Endothelial cell of umbilical vein (primary cell): Measurements from ENCODE around the gene PRDM1. TPM values are rescaled to one million over a fixed set of nuclear protein-coding genes. Genes with fewer than 3 reads are reported as not detected.

Experiments
- BruUV-seq: library from RNA; stranded (reverse); fragments of 400-500 nt; replicated peaks from 2 replicates; lab custom pipeline; 2021; lab: Mats Ljungman, UMichigan
- CTCF ChIA-PET: fragments of 300-600, 350-600 bp; sonication (Branson Sonifier 250); formaldehyde crosslinking; loops from one replicate; lab custom pipeline; 2021; ENCODE audit warnings: antibody characterized with exemption, inconsistent platforms; lab: Charles Lee
- POLR2A ChIA-PET: fragments of 300-600, 350-600 bp; sonication (Branson Sonifier 250); formaldehyde crosslinking; loops from one replicate; lab custom pipeline; 2021; ENCODE audit warnings: antibody characterized with exemption, inconsistent platforms; lab: Charles Lee
- DNase-seq: peaks from one replicate; pipeline ENCODE4 v3.0.0-alpha.2; 2011; ENCODE audit warnings: low read depth, low spot score
- FAIRE-seq: peaks from 2 replicates; lab custom pipeline; 2011; peaks lifted over from hg19 to GRCh38; lab: Jason Lieb, UNC
- H2AFZ ChIP-seq: 2 replicates; pipeline ENCODE4 v1.6.0; 2012; ENCODE audit warnings: low read depth, low read length, control low read depth, inconsistent platforms
- H3K27ac ChIP-seq: 2 replicates; pipeline ENCODE4 v1.5.1; 2011; ENCODE audit warnings: low read depth, mild to moderate bottlenecking, control low read depth, low read length, moderate library complexity; ENCODE audit not compliant: insufficient read depth
- H3K27me3 ChIP-seq, 2 experiments: 2 replicates each; pipeline versions ENCODE4 v1.6.0 to v1.6.1; 2011; ENCODE audit warnings: low read length in 2 of 2, mixed read lengths in 1 of 2; ENCODE audit not compliant: control insufficient read depth in 2 of 2, insufficient read depth in 2 of 2
- H3K36me3 ChIP-seq, 2 experiments: 2 replicates in 1 of 2; 3 replicates in 1 of 2; pipeline ENCODE4 v1.5.1; 2011; ENCODE audit warnings: low read length in 2 of 2, mild to moderate bottlenecking in 1 of 2, moderate library complexity in 1 of 2; ENCODE audit not compliant: control insufficient read depth in 2 of 2, insufficient read depth in 2 of 2; ENCODE audit errors: extremely low read depth in 1 of 2
- H3K4me1 ChIP-seq: 3 replicates; pipeline ENCODE4 v1.5.1; 2011; ENCODE audit warnings: mild to moderate bottlenecking, low read length; ENCODE audit not compliant: control insufficient read depth, insufficient read depth; ENCODE audit errors: extremely low read depth
- H3K4me2 ChIP-seq: 2 replicates; pipeline ENCODE4 v1.6.1; 2011; ENCODE audit warnings: low read length, control low read depth, mixed read lengths; ENCODE audit not compliant: insufficient read depth
- H3K4me3 ChIP-seq, 3 experiments: fragments of 200-600 bp in 1 of 3; sonication (generic), shearing (Covaris generic) in 1 of 3; replicated peaks in 1 of 3; 2 replicates each; pipeline ENCODE4 v1.5.1; 2011 to 2016; ENCODE audit warnings: control low read depth in 3 of 3, low read length in 3 of 3, mild to moderate bottlenecking in 2 of 3, inconsistent platforms in 1 of 3, low read depth in 1 of 3, moderate library complexity in 1 of 3; ENCODE audit not compliant: insufficient read depth in 1 of 3
- H3K79me2 ChIP-seq: 2 replicates; pipeline ENCODE4 v1.6.0; 2012; ENCODE audit warnings: low read length, inconsistent platforms; ENCODE audit not compliant: control insufficient read depth, insufficient read depth
- H3K9ac ChIP-seq: replicated peaks from 2 replicates; pipeline ENCODE3; 2011; ENCODE audit warnings: low read length, control low read depth; ENCODE audit not compliant: insufficient read depth; ENCODE audit errors: extremely low read depth
- H3K9me1 ChIP-seq: replicated peaks from 3 replicates; pipeline ENCODE4 v1.6.0; 2011; ENCODE audit warnings: mild to moderate bottlenecking, low read length; ENCODE audit not compliant: control insufficient read depth, insufficient read depth; ENCODE audit errors: extremely low read depth
- H3K9me3 ChIP-seq: replicated peaks from 2 replicates; pipeline ENCODE4 v1.5.1; 2012; ENCODE audit warnings: low read length, inconsistent platforms; ENCODE audit not compliant: control insufficient read depth, insufficient read depth
- H4K20me1 ChIP-seq: replicated peaks from 2 replicates; pipeline ENCODE3; 2011; ENCODE audit warnings: mild to moderate bottlenecking, low read length; ENCODE audit not compliant: control insufficient read depth, insufficient read depth; ENCODE audit errors: extremely low read depth
- EZH2 ChIP-seq: IDR thresholded peaks from 2 replicates; pipeline ENCODE4 v1.6.1; 2012; ENCODE audit warnings: borderline replicate concordance, low read depth, mild to moderate bottlenecking, moderate library complexity, low read length, inconsistent platforms; ENCODE audit not compliant: severe bottlenecking
- FOS ChIP-seq: IDR thresholded peaks from 2 replicates; pipeline ENCODE4 v1.6.1; 2011; ENCODE audit warnings: mild to moderate bottlenecking, low read length, moderate library complexity, borderline replicate concordance; ENCODE audit not compliant: insufficient read depth
- GATA2 ChIP-seq: IDR thresholded peaks from 2 replicates; pipeline ENCODE4 v1.7.0; 2011; ENCODE audit warnings: low read depth, mild to moderate bottlenecking, moderate library complexity, mixed read lengths, low read length; ENCODE audit not compliant: insufficient read length, insufficient read depth
- JUN ChIP-seq: IDR thresholded peaks from 2 replicates; pipeline ENCODE4 v1.6.1; 2011; ENCODE audit warnings: borderline replicate concordance, low read depth; ENCODE audit not compliant: insufficient read length, insufficient read depth
- MYC ChIP-seq: IDR thresholded peaks from one replicate; pipeline ENCODE4 v1.6.1; 2011; ENCODE audit warnings: mild to moderate bottlenecking, low read depth, low read length
- POLR2A ChIP-seq: IDR thresholded peaks from 2 replicates; pipeline ENCODE4 v1.6.1; 2012; ENCODE audit warnings: low read depth, mild to moderate bottlenecking, control low read depth, low read length
- POLR2AphosphoS5 ChIP-seq: IDR thresholded peaks from 2 replicates; pipeline ENCODE4 v1.6.1; 2012; ENCODE audit warnings: low read depth, mild to moderate bottlenecking, control low read depth, low read length, moderate library complexity; ENCODE audit not compliant: insufficient read depth
- dilution Hi-C: fragments of 300-500 bp; cut with MboI; formaldehyde crosslinking; loops from one replicate; pipeline ENCODE4 v1.15.0; 2019; ENCODE audit warnings: low sequenced_read_pairs; ENCODE audit not compliant: extremely low pct_ligation_motif_present
- intact Hi-C: fragments of 100-400 bp; cut with micrococcal nuclease; formaldehyde crosslinking; loops from one replicate; pipeline ENCODE4 v1.10.0; 2022
- polyA plus RNA-seq, 4 experiments: library from polyadenylated mRNA; depleted of rRNA in 3 of 4; stranded (reverse) in 3 of 4; unstranded in 1 of 4; fragments of >200 nt; gene quantifications; 2 replicates each; pipeline versions ENCODE4 v1.2.1 to v1.2.3, GENCODE V29; 2011 to 2012; ENCODE audit warnings: missing spikeins in 1 of 4
- total RNA-seq: library from RNA; stranded (reverse); gene quantifications from 2 replicates; pipeline ENCODE4 v1.2.3, GENCODE V29; 2021
- TF ChIP-seq, protein P1 (sequence below), 2 donors: IDR thresholded peaks; 1 replicate in 1 of 2; 2 replicates in 1 of 2; pipeline ENCODE4 v1.5.1; 2011; ENCODE audit warnings: low read length in 2 of 2, mild to moderate bottlenecking in 2 of 2, moderate library complexity in 2 of 2, control low read depth in 1 of 2, inconsistent platforms in 1 of 2, low read depth in 1 of 2; ENCODE audit not compliant: insufficient read depth in 1 of 2; ENCODE audit errors: extremely low read depth in 1 of 2
- TF ChIP-seq, protein P2 (sequence below): IDR thresholded peaks from 2 replicates; pipeline ENCODE4 v1.6.1; 2011; ENCODE audit not compliant: insufficient read depth, insufficient read length

Gene PRDM1
- total and polyA plus RNA-seq, 2 donors (not counting 3 experiments of a cell fraction or from before 2014, with no cell fraction given): 0.36 to 2.7 TPM

DNA sequence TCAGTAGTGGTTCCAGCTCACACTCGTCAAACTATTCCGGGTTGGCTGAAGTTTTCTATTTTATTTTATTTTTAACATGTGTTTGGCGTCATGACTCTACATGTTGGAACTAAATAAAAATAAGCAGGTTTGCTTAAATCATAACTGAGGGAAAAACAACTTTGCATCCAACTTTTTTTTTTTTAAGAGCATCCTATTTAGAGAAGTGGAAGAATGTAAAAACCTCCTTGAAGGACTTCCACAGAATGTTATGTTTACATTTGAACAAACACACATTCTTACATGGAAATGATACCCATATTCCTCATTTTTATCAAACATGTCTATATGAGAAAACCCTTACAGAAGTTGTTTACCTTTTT, 659 bp downstream of the PRDM1 start:
- FAIRE-seq: no peak
- BruUV-seq: no TSS peak
- Histone ChIP-seq H2AFZ (no peak overlapping the region), H3K79me2 (no peaks in the 10 kb centered on the region), H3K9me1 (no peaks in the 10 kb centered on the region), H3K4me1 (peaks cover 19% of the 10 kb centered on the region), H3K27ac (no peak overlapping the region), H4K20me1 (no peaks in the 10 kb centered on the region), H3K9me3 (no peaks in the 10 kb centered on the region), H3K4me3 (no peak overlapping the region), H3K27me3 (peaks cover 5 to 22% of the 10 kb centered on the region in 2 experiments), H3K4me2 (peak overlapping the region; percentile 91), H3K9ac (no peak overlapping the region), H3K36me3 (no peaks in the 10 kb centered on the region)
- CTCF ChIA-PET: interaction anchor here (0.8 kb wide), 1 partner anchor 655 kb away, joined by 4 read pairs; no protein-coding TSS in a partner anchor
- dilution Hi-C loops (no loop called here), intact Hi-C loops (loop anchor here (1.0 to 10.0 kb wide), 4 partner anchors 11 to 601 kb away; no protein-coding TSS in a partner anchor)
- TF ChIP-seq POLR2A: no peak
- TF ChIP-seq GATA2: no peak
- no peak for TF ChIP-seq FOS
- TF ChIP-seq, protein P1, sequence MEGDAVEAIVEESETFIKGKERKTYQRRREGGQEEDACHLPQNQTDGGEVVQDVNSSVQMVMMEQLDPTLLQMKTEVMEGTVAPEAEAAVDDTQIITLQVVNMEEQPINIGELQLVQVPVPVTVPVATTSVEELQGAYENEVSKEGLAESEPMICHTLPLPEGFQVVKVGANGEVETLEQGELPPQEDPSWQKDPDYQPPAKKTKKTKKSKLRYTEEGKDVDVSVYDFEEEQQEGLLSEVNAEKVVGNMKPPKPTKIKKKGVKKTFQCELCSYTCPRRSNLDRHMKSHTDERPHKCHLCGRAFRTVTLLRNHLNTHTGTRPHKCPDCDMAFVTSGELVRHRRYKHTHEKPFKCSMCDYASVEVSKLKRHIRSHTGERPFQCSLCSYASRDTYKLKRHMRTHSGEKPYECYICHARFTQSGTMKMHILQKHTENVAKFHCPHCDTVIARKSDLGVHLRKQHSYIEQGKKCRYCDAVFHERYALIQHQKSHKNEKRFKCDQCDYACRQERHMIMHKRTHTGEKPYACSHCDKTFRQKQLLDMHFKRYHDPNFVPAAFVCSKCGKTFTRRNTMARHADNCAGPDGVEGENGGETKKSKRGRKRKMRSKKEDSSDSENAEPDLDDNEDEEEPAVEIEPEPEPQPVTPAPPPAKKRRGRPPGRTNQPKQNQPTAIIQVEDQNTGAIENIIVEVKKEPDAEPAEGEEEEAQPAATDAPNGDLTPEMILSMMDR (IDR thresholded peaks at IDR 0.05; ENCODE audit: extremely low read depth in 1 of 2, insufficient read depth in 1 of 2, low read depth in 1 of 2, low read length in 2 of 2): no peak
- no peak for TF ChIP-seq POLR2AphosphoS5
- TF ChIP-seq EZH2: no peak
- no peak for TF ChIP-seq JUN
- TF ChIP-seq, protein P2, sequence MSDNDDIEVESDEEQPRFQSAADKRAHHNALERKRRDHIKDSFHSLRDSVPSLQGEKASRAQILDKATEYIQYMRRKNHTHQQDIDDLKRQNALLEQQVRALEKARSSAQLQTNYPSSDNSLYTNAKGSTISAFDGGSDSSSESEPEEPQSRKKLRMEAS: no peak
- TF ChIP-seq MYC: no peak
- DNase-seq: no peak
- POLR2A ChIA-PET: no interaction called here
